Adrenal gland (tissue), 19 donors: ENCODE results near the gene DRICH1. TPM values are rescaled to one million over a fixed set of nuclear protein-coding genes. Genes with fewer than 3 reads are reported as not detected.
"Not testable (repeated sequence)": the region's sequence is repeated elsewhere in the genome, so short reads cannot be mapped to it uniquely, and the experiment has no call there.

Experiments used
- DNase-seq, 7 donors: peaks; one replicate each; pipeline ENCODE4 v3.0.0-alpha.2; 2019 to 2020
- H3K27ac ChIP-seq, 5 donors: fragments of 200-600 bp; sonication (generic) in 4 of 5; 1 replicate in 3 of 5; 2 replicates in 2 of 5; pipeline versions ENCODE4 v1.5.1 to v1.8.0; 2016 to 2020; ENCODE audit warnings: mild to moderate bottlenecking in 1 of 5
- H3K27me3 ChIP-seq: fragments of 200-600 bp; 2 replicates; pipeline ENCODE4 v1.8.0; 2021
- H3K36me3 ChIP-seq, 2 donors: fragments of 200-600 bp; replicated peaks in 1 of 2; 1 replicate in 1 of 2; 2 replicates in 1 of 2; pipeline versions ENCODE4 v1.5.1 to v1.8.0; 2018 to 2022
- H3K4me1 ChIP-seq, 2 donors: fragments of 200-600 bp; replicated peaks in 1 of 2; 1 replicate in 1 of 2; 2 replicates in 1 of 2; pipeline versions ENCODE4 v1.5.1 to v1.8.0; 2018 to 2021
- H3K4me3 ChIP-seq, 4 donors: fragments of 200-600 bp; sonication (generic) in 3 of 4; one replicate each; pipeline ENCODE4 v1.5.1; 2016 to 2018
- H3K9me3 ChIP-seq, 3 donors: fragments of 200-600 bp; sonication (generic) in 1 of 3; replicated peaks in 1 of 3; 1 replicate in 2 of 3; 2 replicates in 1 of 3; pipeline versions ENCODE4 v1.5.1 to v1.8.0; 2016 to 2021
- CTCF ChIP-seq, 6 experiments: fragments of 450-650 bp in 4 of 6; fragments of 200-600 bp in 2 of 6; sonication (generic) in 1 of 6; IDR thresholded peaks; 1 replicate in 5 of 6; 2 replicates in 1 of 6; pipeline versions ENCODE4 v1.5.1 to v1.8.0; 2016 to 2021; ENCODE audit warnings: antibody characterized with exemption in 6 of 6, mild to moderate bottlenecking in 2 of 6, moderate library complexity in 1 of 6
- POLR2A ChIP-seq, 2 donors: fragments of 450-650 bp; IDR thresholded peaks; one replicate each; pipeline ENCODE4 v1.6.1; 2017; ENCODE audit warnings: antibody characterized with exemption in 2 of 2, mild to moderate bottlenecking in 2 of 2, moderate library complexity in 1 of 2
- WGBS, 4 donors: extraction: QIAGEN DNeasy Blood & Tissue Kit in 2 of 4; methylation state at CpG; one replicate each; pipeline versions ENCODE4 v1.1.5 to v1.1.7; 2013 to 2017; 5-methylcytosine and 5-hydroxymethylcytosine counted together
- intact Hi-C, 2 donors: fragments of 100-400 bp; cut with DNase I; formaldehyde crosslinking; loops; one replicate each; pipeline versions ENCODE4 v1.14.1 to v1.15.0; 2022 to 2023
- long read RNA-seq, 10 donors: library from polyadenylated mRNA in 3 of 10; unstranded in 2 of 10; stranded (forward) in 1 of 10; transcript quantifications; one replicate each; pipeline ENCODE4 v2.0.0 and lab custom pipeline, GENCODE V29; 2021 to 2026
- polyA plus RNA-seq, 3 donors: library from polyadenylated mRNA; stranded (reverse); fragments of 200-250 nt in 2 of 3; fragments of 350-450 nt in 1 of 3; fragmentation: Illumina TruSeq in 1 of 3; extraction: RNeasy Lipid Tissue Mini Kit (QIAGEN cat#74804) in 1 of 3; gene quantifications; one replicate each; pipeline ENCODE4 v1.2.3, GENCODE V29; 2013 to 2014
- total RNA-seq, 9 donors: library from RNA; depleted of rRNA in 4 of 9; stranded (reverse); fragments of >200 nt in 4 of 9; fragments of 120-200 nt in 1 of 9; fragmentation: NEBNext Ultra II Directional in 1 of 9; extraction: Animal tissue kit (Norgen Biotek cat#: 25700) in 1 of 9; gene quantifications; one replicate each; pipeline versions ENCODE4 v1.1.0 to v1.2.4, GENCODE V29; 2013 to 2023
- donor health status: healthy with polysubstance abuse.
- donor health status: Bipolar disorder and iron deficiency.
- donor health status: DM: yes; HTN: yes; CAD: no.
- donor health status: DM: no; HTN: no; CAD: no.
- donor health status: DM: no; HTN: no; CAD: no.
- donor health status: DM: yes; HTN: yes; CAD: no.

Gene DRICH1
- 1 to 10 TPM in 2 of 9 donors, under 1 TPM in 2, not detected in 5; 0.26 to 1.6 (median 0.80) TPM for total RNA-seq
- polyA plus RNA-seq = 1 to 10 TPM in 2 of 3 donors, under 1 TPM in 1; 0.51 to 6.0 (median 1.0) TPM
- long read RNA-seq, donor 1 = 0 reads
- long read RNA-seq, donor 2 = 0 reads
- long read RNA-seq, donor 3 = 0 reads
- long read RNA-seq, donor 4 = 0 reads
- long read RNA-seq, donor 5 = 0 reads
- long read RNA-seq, donor 6 = 0 reads
- long read RNA-seq, donor 7 = 0 reads
- long read RNA-seq, donor 8 = 0 reads
- long read RNA-seq, donor 9 = 0 reads
- long read RNA-seq, donor 10 = 0 reads

- Histone ChIP-seq H3K9me3 (no peaks in the 10 kb centered on the region), H3K4me3 (no peak within 1 kb of the TSS), H3K36me3 (no peaks in the 10 kb centered on the region), H3K27me3 (no peaks in the 10 kb centered on the region), H3K27ac (no peak within 1 kb of the TSS), H3K4me1 (no peaks in the 10 kb centered on the region)
- intact Hi-C loops = no loop called here
- DNase-seq = no peak
- WGBS, 4 donors = 57 to 75% (median 68%) methylated on average over 2 of the region's 2 CpGs; no CpG with 5 or more reads in 1 of the 4 donors
- TF ChIP-seq CTCF (IDR thresholded peaks at IDR 0.05) = no peak
- no peak for TF ChIP-seq POLR2A (IDR thresholded peaks at IDR 0.05)
Measured at GRCh38 chr22:23632178-23632577, at the start of gene DRICH1. TSS of gene DRICH1 (minus strand) at chr22:23632321. CDS start at chr22:23632023, 298 bp downstream.

- H3K36me3 ChIP-seq = no peaks in the 10 kb centered on the region
- intact Hi-C loops = no loop called here
- peak overlapping the region in 4 of 5 donors; percentile 33 to 75 (median 65) for H3K27ac ChIP-seq
- no peak overlapping the region for H3K4me3 ChIP-seq
- WGBS, 4 donors = 94 to 100% (median 96%) methylated on average over 3 to 5 of the region's 5 CpGs
- H3K27me3 ChIP-seq = no peaks in the 10 kb centered on the region
- DNase-seq = peak in 1 of 7 donors; percentile 13
- no peaks in the 10 kb centered on the region for H3K9me3 ChIP-seq
- H3K4me1 ChIP-seq = peaks cover 4 to 14% of the 10 kb centered on the region in 2 donors
- TF ChIP-seq CTCF (IDR thresholded peaks at IDR 0.05) (no peak), POLR2A (IDR thresholded peaks at IDR 0.05) (no peak)
Measured at GRCh38 chr22:23681026-23681809, 49.1 kb upstream of the DRICH1 start.

GRCh38 chr22:23678133-23678532, 46.0 kb upstream of the DRICH1 start:
- Histone ChIP-seq H3K27ac (no peak overlapping the region), H3K4me1 (peaks cover 0 to 11% of the 10 kb centered on the region in 2 donors), H3K36me3 (no peaks in the 10 kb centered on the region), H3K27me3 (no peaks in the 10 kb centered on the region), H3K4me3 (no peak overlapping the region), H3K9me3 (no peaks in the 10 kb centered on the region)
- intact Hi-C loops = no loop called here
- WGBS, 4 donors = 85 to 95% (median 91%) methylated on average over 6 of the region's 6 CpGs
- DNase-seq = peak in 1 of 7 donors; percentile 2
- TF ChIP-seq POLR2A (IDR thresholded peaks at IDR 0.05) (no peak), CTCF (IDR thresholded peaks at IDR 0.05) (no peak)

GRCh38 chr22:23677701-23677995, 45.5 kb upstream of the DRICH1 start:
- 84 to 100% (median 93%) methylated on average over 5 to 6 of the region's 6 CpGs for WGBS, 4 donors
- H3K27ac ChIP-seq = no peak overlapping the region
- no peaks in the 10 kb centered on the region for H3K27me3 ChIP-seq
- peak in 1 of 7 donors; percentile 13 for DNase-seq
- H3K4me3 ChIP-seq = no peak overlapping the region
- TF ChIP-seq POLR2A (IDR thresholded peaks at IDR 0.05) (no peak), CTCF (IDR thresholded peaks at IDR 0.05) (no peak)
- H3K4me1 ChIP-seq = peaks cover 0 to 11% of the 10 kb centered on the region in 2 donors
- no peaks in the 10 kb centered on the region for H3K9me3 ChIP-seq
- intact Hi-C loops = no loop called here
- H3K36me3 ChIP-seq = no peaks in the 10 kb centered on the region

GRCh38 chr22:23676841-23677700, 45.0 kb upstream of the DRICH1 start:
- H3K36me3 ChIP-seq, H3K9me3 ChIP-seq, intact Hi-C loops, H3K27ac ChIP-seq, H3K4me3 ChIP-seq, H3K27me3 ChIP-seq: not testable (repeated sequence)
- 96 to 100% (median 98%) methylated on average over 6 to 12 of the region's 12 CpGs for WGBS, 4 donors
- DNase-seq = peak in 2 of 7 donors; percentile 1 to 17
- H3K4me1 ChIP-seq = peaks cover 0 to 11% of the 10 kb centered on the region in 2 donors
